Thyroid gland (tissue), 4 donors: Measurements from ENCODE around the gene TPCN2.

Experiments
- POLR2A ChIP-seq, 2 donors: fragments of 450-650 bp; IDR thresholded peaks; one replicate each; pipeline ENCODE4 v1.6.1; 2017; ENCODE audit warnings: antibody characterized with exemption in 2 of 2, mild to moderate bottlenecking in 2 of 2, moderate library complexity in 1 of 2
- TF ChIP-seq, protein P1 (sequence below), 6 experiments: fragments of 200-600 bp in 3 of 6; fragments of 450-650 bp in 3 of 6; sonication (generic) in 3 of 6; IDR thresholded peaks; one replicate each; pipeline ENCODE4 v1.5.1; 2016 to 2019; ENCODE audit warnings: antibody characterized with exemption in 6 of 6, mild to moderate bottlenecking in 2 of 6, inconsistent platforms in 1 of 6, moderate library complexity in 1 of 6

DNA sequence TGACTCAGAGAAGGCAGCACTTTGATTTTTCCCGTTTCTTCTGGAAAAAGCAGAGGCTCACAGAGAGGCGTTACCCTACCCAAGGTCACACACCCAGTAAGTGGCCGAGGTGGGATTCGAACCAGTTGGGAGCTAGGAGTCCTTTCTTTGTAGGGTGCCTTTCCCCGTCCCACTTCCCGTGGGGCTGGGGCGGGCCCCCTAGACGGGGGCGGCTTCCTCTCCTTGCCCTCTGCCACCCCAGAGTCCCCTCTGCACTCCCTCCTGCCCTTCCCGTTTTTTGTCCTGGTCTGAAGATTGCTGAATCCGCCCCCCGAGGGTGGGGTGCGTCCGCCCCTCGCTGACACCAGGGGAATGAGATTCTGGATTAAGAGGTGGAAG is 747 bp downstream of the TPCN2 start:
- no peak for TF ChIP-seq POLR2A (IDR thresholded peaks at IDR 0.05)
- TF ChIP-seq, protein P1, sequence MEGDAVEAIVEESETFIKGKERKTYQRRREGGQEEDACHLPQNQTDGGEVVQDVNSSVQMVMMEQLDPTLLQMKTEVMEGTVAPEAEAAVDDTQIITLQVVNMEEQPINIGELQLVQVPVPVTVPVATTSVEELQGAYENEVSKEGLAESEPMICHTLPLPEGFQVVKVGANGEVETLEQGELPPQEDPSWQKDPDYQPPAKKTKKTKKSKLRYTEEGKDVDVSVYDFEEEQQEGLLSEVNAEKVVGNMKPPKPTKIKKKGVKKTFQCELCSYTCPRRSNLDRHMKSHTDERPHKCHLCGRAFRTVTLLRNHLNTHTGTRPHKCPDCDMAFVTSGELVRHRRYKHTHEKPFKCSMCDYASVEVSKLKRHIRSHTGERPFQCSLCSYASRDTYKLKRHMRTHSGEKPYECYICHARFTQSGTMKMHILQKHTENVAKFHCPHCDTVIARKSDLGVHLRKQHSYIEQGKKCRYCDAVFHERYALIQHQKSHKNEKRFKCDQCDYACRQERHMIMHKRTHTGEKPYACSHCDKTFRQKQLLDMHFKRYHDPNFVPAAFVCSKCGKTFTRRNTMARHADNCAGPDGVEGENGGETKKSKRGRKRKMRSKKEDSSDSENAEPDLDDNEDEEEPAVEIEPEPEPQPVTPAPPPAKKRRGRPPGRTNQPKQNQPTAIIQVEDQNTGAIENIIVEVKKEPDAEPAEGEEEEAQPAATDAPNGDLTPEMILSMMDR (IDR thresholded peaks at IDR 0.05): no peak
